Upper lobe of right lung (tissue), 1 donor: ENCODE measurements around the gene CFP. TPM values are rescaled to one million over a fixed set of nuclear protein-coding genes. Genes with fewer than 3 reads are reported as not detected.
"Not testable (repeated sequence)": the region's sequence is repeated elsewhere in the genome, so short reads cannot be mapped to it uniquely, and the experiment has no call there.

Experiments used
- ATAC-seq: fragments of 200-7000 bp; cut with Tn5 transposase; one replicate; pipeline ENCODE4 v1.9.1; 2020; ENCODE audit warnings: mild to moderate bottlenecking, moderate library complexity
- DNase-seq: peaks from one replicate; pipeline ENCODE4 v3.0.0-alpha.2; 2020
- H3K27ac ChIP-seq: fragments of 200-600 bp; one replicate; pipeline ENCODE4 v1.8.0; 2022
- H3K27me3 ChIP-seq: fragments of 200-600 bp; one replicate; pipeline ENCODE4 v1.8.0; 2022; ENCODE audit warnings: mild to moderate bottlenecking
- H3K36me3 ChIP-seq: fragments of 200-600 bp; one replicate; pipeline ENCODE4 v1.8.0; 2022
- H3K4me1 ChIP-seq: fragments of 200-600 bp; one replicate; pipeline ENCODE4 v1.8.0; 2022
- H3K4me3 ChIP-seq: fragments of 200-600 bp; one replicate; pipeline ENCODE4 v1.8.0; 2022; ENCODE audit warnings: mild to moderate bottlenecking
- H3K9me3 ChIP-seq: fragments of 200-600 bp; one replicate; pipeline ENCODE4 v1.8.0; 2022
- intact Hi-C: fragments of 100-400 bp; cut with DNase I; formaldehyde crosslinking; loops from one replicate; pipeline ENCODE4 v1.11.0; 2022
- total RNA-seq: library from RNA; stranded (reverse); fragmentation: NEBNext Ultra II Directional; extraction: Animal tissue kit (Norgen Biotek cat#: 25700); gene quantifications from one replicate; pipeline ENCODE4 v1.2.1, GENCODE V29; 2021
- TF ChIP-seq, protein P1 (sequence below): fragments of 200-600 bp; IDR thresholded peaks from one replicate; pipeline ENCODE4 v1.8.0; 2022; ENCODE audit warnings: antibody characterized with exemption
- donor health status: DM: no; HTN: yes; CAD: no; lungs with severe emphysema.

Gene CFP
- total RNA-seq, 1 donor from 2014 or later = 14.9 TPM

GRCh38 chrX:47610511-47610910, 19.2 kb downstream of the CFP start:
- TF ChIP-seq, protein P1, sequence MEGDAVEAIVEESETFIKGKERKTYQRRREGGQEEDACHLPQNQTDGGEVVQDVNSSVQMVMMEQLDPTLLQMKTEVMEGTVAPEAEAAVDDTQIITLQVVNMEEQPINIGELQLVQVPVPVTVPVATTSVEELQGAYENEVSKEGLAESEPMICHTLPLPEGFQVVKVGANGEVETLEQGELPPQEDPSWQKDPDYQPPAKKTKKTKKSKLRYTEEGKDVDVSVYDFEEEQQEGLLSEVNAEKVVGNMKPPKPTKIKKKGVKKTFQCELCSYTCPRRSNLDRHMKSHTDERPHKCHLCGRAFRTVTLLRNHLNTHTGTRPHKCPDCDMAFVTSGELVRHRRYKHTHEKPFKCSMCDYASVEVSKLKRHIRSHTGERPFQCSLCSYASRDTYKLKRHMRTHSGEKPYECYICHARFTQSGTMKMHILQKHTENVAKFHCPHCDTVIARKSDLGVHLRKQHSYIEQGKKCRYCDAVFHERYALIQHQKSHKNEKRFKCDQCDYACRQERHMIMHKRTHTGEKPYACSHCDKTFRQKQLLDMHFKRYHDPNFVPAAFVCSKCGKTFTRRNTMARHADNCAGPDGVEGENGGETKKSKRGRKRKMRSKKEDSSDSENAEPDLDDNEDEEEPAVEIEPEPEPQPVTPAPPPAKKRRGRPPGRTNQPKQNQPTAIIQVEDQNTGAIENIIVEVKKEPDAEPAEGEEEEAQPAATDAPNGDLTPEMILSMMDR = no peak
- DNase-seq (no peak), ATAC-seq (peak; percentile 36)
- Histone ChIP-seq H3K36me3 (no peaks in the 10 kb centered on the region), H3K27ac (no peak overlapping the region), H3K9me3 (no peaks in the 10 kb centered on the region), H3K4me3 (no peak overlapping the region), H3K4me1 (no peaks in the 10 kb centered on the region), H3K27me3 (no peaks in the 10 kb centered on the region)
- intact Hi-C loops = no loop called here

- TF ChIP-seq, protein P1 = no peak
- no peak for ATAC-seq
- H3K27ac ChIP-seq = no peak overlapping the region
These were observed 21.5 kb downstream of the CFP start for GRCh38 chrX:47608130-47608810.

GRCh38 chrX:47607091-47607490, 22.6 kb downstream of the CFP start:
- no peaks in the 10 kb centered on the region for H3K27me3 ChIP-seq
- H3K27ac ChIP-seq = no peak overlapping the region
- TF ChIP-seq, protein P1 = no peak
- DNase-seq (no peak), ATAC-seq (no peak)
- no peaks in the 10 kb centered on the region for H3K9me3 ChIP-seq
- H3K4me3 ChIP-seq = no peak overlapping the region
- H3K36me3 ChIP-seq = no peaks in the 10 kb centered on the region
- intact Hi-C loops = no loop called here
- no peaks in the 10 kb centered on the region for H3K4me1 ChIP-seq

More at GRCh38 chrX:47608130-47608810, 21.5 kb downstream of the CFP start:
- Histone ChIP-seq H3K9me3 (no peaks in the 10 kb centered on the region), H3K4me3 (no peak overlapping the region), H3K27me3 (no peaks in the 10 kb centered on the region), H3K4me1 (no peaks in the 10 kb centered on the region), H3K36me3 (no peaks in the 10 kb centered on the region)
- no peak for DNase-seq
- intact Hi-C loops = no loop called here

DNA sequence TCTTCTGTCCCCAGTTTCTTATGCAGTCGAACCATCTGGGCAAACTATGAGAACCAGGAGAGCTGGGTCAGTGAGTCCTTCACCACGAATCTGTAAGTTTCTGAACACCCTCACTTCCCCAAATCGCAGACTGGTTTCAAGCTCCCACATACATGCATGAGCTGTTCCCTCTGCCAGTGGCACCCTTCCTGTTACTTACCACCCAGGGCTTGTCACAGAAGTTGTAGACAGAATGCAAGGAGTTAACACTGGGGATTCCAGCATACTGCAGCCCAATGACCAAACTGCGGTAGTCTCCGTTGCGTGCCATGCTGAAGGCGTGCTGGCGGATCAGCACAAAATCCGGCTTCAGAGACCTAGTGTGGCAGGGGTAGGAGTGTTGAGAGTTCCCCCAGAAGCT, 24.7 kb downstream of the CFP start:
- ATAC-seq = peak; percentile 47
- no peaks in the 10 kb centered on the region for H3K36me3 ChIP-seq

GRCh38 chrX:47603125-47603524, 26.6 kb downstream of the CFP start:
- H3K4me1 ChIP-seq, ATAC-seq, H3K27ac ChIP-seq, H3K4me3 ChIP-seq, H3K9me3 ChIP-seq, H3K36me3 ChIP-seq, H3K27me3 ChIP-seq, DNase-seq, intact Hi-C loops: not testable (repeated sequence)

More for the DNA sequence above, 24.7 kb downstream of the CFP start:
- no peaks in the 10 kb centered on the region for H3K9me3 ChIP-seq
- H3K4me3 ChIP-seq = no peak overlapping the region
- no peaks in the 10 kb centered on the region for H3K27me3 ChIP-seq
- no peak overlapping the region for H3K27ac ChIP-seq
- no peak for DNase-seq
- H3K4me1 ChIP-seq = no peaks in the 10 kb centered on the region
- intact Hi-C loops = no loop called here
- TF ChIP-seq, protein P1 = no peak

GRCh38 chrX:47597222-47597621, 32.5 kb downstream of the CFP start:
- H3K27me3 ChIP-seq = no peaks in the 10 kb centered on the region
- no peaks in the 10 kb centered on the region for H3K4me1 ChIP-seq
- DNase-seq (no peak), ATAC-seq (no peak)
- intact Hi-C loops = no loop called here
- H3K4me3 ChIP-seq = no peak overlapping the region
- no peaks in the 10 kb centered on the region for H3K36me3 ChIP-seq
- TF ChIP-seq, protein P1 = no peak
- no peaks in the 10 kb centered on the region for H3K9me3 ChIP-seq
- no peak overlapping the region for H3K27ac ChIP-seq
